Spinal cord (tissue), 10 donors: ENCODE measurements around the gene POLR2B. TPM values are rescaled to one million over a fixed set of nuclear protein-coding genes. Genes with fewer than 3 reads are reported as not detected.
"Not testable (repeated sequence)": the region's sequence is repeated elsewhere in the genome, so short reads cannot be mapped to it uniquely, and the experiment has no call there.

Experiments used
- DNase-seq, 6 donors: peaks; one replicate each; pipeline versions ENCODE4 v3.0.0 to v3.0.0-alpha.2; 2013 to 2015; ENCODE audit warnings: low spot score in 6 of 6, low read depth in 4 of 6
- H3K27ac ChIP-seq: one replicate; pipeline ENCODE4 v1.5.1; 2013; ENCODE audit warnings: low read depth, low read length, control low read depth
- H3K27me3 ChIP-seq: one replicate; pipeline ENCODE4 v1.6.1; 2013; ENCODE audit warnings: low read length; ENCODE audit not compliant: control insufficient read depth, insufficient read depth
- H3K36me3 ChIP-seq: one replicate; pipeline ENCODE4 v1.6.1; 2013; ENCODE audit warnings: low read length; ENCODE audit not compliant: control insufficient read depth, insufficient read depth
- H3K4me1 ChIP-seq: one replicate; pipeline ENCODE4 v1.6.1; 2013; ENCODE audit warnings: low read length; ENCODE audit not compliant: control insufficient read depth, insufficient read depth
- H3K4me3 ChIP-seq: one replicate; pipeline ENCODE4 v1.5.1; 2013; ENCODE audit warnings: low read depth, low read length, control low read depth
- H3K9me3 ChIP-seq: one replicate; pipeline ENCODE4 v1.6.1; 2013; ENCODE audit warnings: low read length; ENCODE audit not compliant: control insufficient read depth, insufficient read depth
- WGBS: methylation state at CpG from one replicate; pipeline ENCODE4 v1.1.5; 2013; ENCODE audit warnings: missing lambda C conversion rate; ENCODE audit not compliant: insufficient coverage; 5-methylcytosine and 5-hydroxymethylcytosine counted together
- long read RNA-seq, 4 donors: transcript quantifications; one replicate each; lab custom pipeline, GENCODE V29; 2026
- polyA plus RNA-seq, 2 donors: library from polyadenylated mRNA; unstranded; fragments of 120-200 nt; gene quantifications; one replicate each; pipeline ENCODE4 v1.2.1, GENCODE V29; 2013; ENCODE audit not compliant: insufficient read length in 2 of 2
- total RNA-seq, 2 donors: library from RNA; depleted of rRNA in 1 of 2; stranded (reverse); fragments of 120-200 nt in 1 of 2; fragments of >200 nt in 1 of 2; gene quantifications; one replicate each; pipeline versions ENCODE4 v1.2.3 to v1.2.4, GENCODE V29; 2013 to 2014
- donor health status: healthy.

POLR2B gene
- 100 to 1,000 TPM; 108 to 126 TPM for total RNA-seq
- 10 to 100 TPM; 88.5 to 91.1 TPM for polyA plus RNA-seq
- long read RNA-seq, donor 1, transcript POLR2B-201 (25 exons, 3,748 nt) = major isoform, 5 of 15 reads
- long read RNA-seq, donor 1, partial matches to known transcripts = 10 of 15 reads
- long read RNA-seq, donor 1, other reads (novel, unspliced or antisense) = 0 of 15 reads
- long read RNA-seq, donor 2, partial matches to known transcripts = 83 of 291 reads
- long read RNA-seq, donor 2, other reads (novel, unspliced or antisense) = 204 of 291 reads
- long read RNA-seq, donor 3, partial matches to known transcripts = 0 of 4 reads
- long read RNA-seq, donor 3, other reads (novel, unspliced or antisense) = 0 of 4 reads
- long read RNA-seq, donor 4, transcript POLR2B-201 (25 exons, 3,748 nt) = major isoform, 11 of 3,250 reads
- long read RNA-seq, donor 4, partial matches to known transcripts = 2,966 of 3,250 reads
- long read RNA-seq, donor 4, other reads (novel, unspliced or antisense) = 273 of 3,250 reads

DNA sequence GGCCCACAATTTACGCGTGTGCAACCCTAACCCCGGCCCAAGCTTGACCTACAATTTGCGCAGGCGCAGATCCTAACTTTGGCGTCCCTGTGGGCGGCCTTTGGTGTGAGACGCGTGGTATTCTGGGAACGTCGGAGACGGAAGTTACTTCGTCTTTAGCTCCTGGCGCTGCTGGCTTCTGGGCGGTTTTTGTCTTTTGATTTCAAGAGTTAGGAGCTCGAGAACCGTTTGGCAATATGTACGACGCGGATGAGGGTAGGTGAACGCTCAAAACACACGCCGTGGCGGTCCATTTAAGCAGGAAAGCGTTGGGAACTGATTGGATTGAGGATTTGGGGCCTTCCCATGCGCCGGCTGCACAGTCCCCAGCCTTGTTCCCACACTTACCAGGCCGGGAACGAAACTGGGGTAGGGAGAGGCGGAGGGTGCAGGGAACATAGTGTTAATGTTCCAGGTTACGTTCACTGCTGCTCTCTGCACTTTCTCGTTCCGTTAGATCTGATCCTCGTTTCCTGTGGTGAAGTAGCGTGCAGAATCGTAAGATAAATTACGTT lies at the start of gene POLR2B:
TSS of gene POLR2B (plus strand) at position 147 of the 554 bp plus-strand sequence. CDS start at position 237, 90 bp downstream.
- Histone ChIP-seq H3K27ac (peak within 1 kb of the TSS; percentile 92), H3K36me3 (peaks cover 13% of the 10 kb centered on the region), H3K9me3 (no peaks in the 10 kb centered on the region), H3K4me1 (peaks cover 44% of the 10 kb centered on the region), H3K4me3 (peak within 1 kb of the TSS; percentile 98), H3K27me3 (no peaks in the 10 kb centered on the region)
- DNase-seq = peak; percentile 88 to 98 (median 91)
- WGBS = 0% methylated on average over 28 of the region's 37 CpGs

DNA sequence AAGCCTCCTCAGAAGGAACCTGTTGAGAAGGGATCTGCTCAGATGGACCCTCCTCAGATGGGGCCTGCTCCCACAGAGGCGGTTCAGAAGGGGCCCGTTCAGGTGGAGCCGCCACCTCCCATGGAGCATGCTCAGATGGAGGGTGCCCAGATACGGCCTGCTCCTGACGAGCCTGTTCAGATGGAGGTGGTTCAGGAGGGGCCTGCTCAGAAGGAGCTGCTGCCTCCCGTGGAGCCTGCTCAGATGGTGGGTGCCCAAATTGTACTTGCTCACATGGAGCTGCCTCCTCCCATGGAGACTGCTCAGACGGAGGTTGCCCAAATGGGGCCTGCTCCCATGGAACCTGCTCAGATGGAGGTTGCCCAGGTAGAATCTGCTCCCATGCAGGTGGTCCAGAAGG lies 48.1 kb upstream of the POLR2B start:
- Histone ChIP-seq H3K4me3 (no peak overlapping the region), H3K9me3 (no peaks in the 10 kb centered on the region), H3K27ac (no peak overlapping the region), H3K36me3 (peaks cover 13% of the 10 kb centered on the region), H3K27me3 (no peaks in the 10 kb centered on the region), H3K4me1 (no peaks in the 10 kb centered on the region)
- 89% methylated on average over 7 of the region's 7 CpGs for WGBS
- no peak for DNase-seq

DNA sequence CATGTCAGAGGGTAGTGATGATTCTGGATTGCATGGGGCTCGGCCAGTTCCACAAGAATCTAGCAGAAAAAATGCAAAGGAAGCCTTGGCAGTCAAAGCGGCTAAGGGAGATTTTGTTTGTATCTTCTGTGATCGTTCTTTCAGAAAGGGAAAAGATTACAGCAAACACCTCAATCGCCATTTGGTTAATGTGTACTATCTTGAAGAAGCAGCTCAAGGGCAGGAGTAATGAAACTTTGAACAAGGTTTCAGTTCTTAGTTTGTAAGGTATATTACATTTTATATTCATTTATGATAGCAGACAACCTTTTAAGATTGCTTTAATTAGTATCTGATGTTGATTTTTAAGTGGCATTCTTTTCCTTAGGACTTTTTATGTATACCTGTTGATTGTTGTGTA lies 46.8 kb upstream of the POLR2B start:
- Histone ChIP-seq H3K9me3 (no peaks in the 10 kb centered on the region), H3K4me3 (no peak overlapping the region), H3K4me1 (no peaks in the 10 kb centered on the region), H3K36me3 (peaks cover 18% of the 10 kb centered on the region), H3K27me3 (no peaks in the 10 kb centered on the region), H3K27ac (no peak overlapping the region)
- DNase-seq = no peak
- 95% methylated on average over 3 of the region's 4 CpGs for WGBS

DNA sequence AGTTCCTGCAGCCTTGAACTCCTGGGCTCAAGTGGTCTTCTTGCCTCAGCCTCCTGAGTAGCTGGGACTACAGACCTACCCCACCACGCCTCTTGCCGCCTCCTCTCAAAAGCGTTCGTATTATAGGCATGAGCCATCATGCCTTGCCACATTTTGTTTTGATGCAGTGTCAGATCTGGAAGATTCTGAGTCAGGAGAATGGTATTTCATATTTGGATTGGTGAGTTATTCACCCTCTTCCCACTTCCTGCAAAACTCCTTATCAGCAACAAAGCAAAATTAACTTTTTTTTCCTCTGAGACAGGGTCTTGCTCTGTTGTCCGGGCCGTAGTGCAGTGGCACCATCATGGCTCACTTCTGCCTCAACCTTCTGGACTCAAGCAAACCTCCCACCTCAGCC lies 41.4 kb upstream of the POLR2B start:
- DNase-seq = no peak
- Histone ChIP-seq H3K4me3 (no peak overlapping the region), H3K27ac (no peak overlapping the region), H3K36me3 (peaks cover 15% of the 10 kb centered on the region), H3K4me1 (no peaks in the 10 kb centered on the region), H3K27me3 (no peaks in the 10 kb centered on the region), H3K9me3 (no peaks in the 10 kb centered on the region)
- 97% methylated on average over 6 of the region's 6 CpGs for WGBS

DNA sequence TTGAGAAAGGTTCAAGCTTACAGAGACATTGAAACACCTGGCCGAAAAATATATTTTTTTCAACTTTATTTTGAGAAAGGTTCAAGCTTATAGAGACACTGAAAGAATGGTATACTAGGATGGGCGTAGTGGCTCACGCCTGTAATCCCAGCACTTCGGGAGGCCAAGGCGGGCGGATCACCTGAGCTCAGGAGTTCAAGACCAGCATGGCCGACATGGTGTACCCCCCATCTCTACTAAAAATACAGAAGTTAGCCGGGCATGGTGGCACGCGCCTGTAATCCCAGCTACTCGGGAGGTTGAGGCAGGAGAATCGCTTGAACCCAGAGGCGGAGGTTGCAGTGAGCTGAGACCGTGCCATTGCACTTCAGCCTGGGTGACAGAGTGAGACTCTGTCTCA lies 38.9 kb upstream of the POLR2B start:
- not testable (repeated sequence) for H3K27me3 ChIP-seq, DNase-seq, H3K9me3 ChIP-seq, H3K27ac ChIP-seq, H3K4me1 ChIP-seq, H3K4me3 ChIP-seq
- H3K36me3 ChIP-seq = peaks cover 15% of the 10 kb centered on the region
- 100% methylated on average over 2 of the region's 14 CpGs for WGBS

DNA sequence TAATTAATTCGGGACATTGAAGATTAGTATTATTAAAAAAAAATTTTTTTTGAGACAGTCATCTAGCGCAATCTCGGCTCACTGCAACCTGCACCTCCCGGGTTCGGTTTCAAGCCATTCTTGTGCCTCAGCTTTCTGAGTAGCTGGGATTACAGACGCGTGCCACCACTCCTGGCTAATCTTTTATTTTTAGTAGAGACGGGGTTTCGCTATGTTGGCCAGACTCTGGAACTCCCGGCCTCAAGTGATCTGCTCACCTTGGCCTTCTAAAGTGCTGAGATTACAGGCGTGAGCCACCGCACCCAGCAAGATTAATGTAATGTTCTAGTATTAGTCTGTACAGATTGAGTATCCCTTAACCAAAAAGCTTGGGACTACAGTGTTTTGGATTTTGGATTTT lies 38.3 kb upstream of the POLR2B start:
- Histone ChIP-seq H3K4me3 (no peak overlapping the region), H3K36me3 (peaks cover 15% of the 10 kb centered on the region), H3K27ac (no peak overlapping the region), H3K27me3 (no peaks in the 10 kb centered on the region), H3K4me1 (no peaks in the 10 kb centered on the region), H3K9me3 (no peaks in the 10 kb centered on the region)
- no peak for DNase-seq
- 95% methylated on average over 7 of the region's 12 CpGs for WGBS

DNA sequence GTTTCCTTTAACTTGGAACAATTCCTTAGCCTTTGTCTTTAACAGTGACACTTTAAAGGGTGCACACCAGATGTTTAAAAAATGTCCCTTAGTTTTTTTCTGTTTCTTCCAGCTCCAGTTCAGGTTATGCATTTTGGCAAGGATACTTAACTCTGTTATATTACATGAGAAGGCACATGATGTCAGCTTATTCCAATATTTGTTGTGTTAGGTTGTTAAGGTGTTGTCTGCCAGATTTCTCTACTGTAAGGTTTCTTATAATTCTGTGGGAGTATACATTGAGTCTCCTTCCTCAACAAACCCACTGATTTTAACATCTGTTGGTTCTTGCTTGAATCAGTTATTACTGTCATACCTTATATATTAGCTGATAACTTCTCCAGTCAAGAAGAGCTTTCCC lies 37.7 kb upstream of the POLR2B start:
- no peak for DNase-seq

DNA sequence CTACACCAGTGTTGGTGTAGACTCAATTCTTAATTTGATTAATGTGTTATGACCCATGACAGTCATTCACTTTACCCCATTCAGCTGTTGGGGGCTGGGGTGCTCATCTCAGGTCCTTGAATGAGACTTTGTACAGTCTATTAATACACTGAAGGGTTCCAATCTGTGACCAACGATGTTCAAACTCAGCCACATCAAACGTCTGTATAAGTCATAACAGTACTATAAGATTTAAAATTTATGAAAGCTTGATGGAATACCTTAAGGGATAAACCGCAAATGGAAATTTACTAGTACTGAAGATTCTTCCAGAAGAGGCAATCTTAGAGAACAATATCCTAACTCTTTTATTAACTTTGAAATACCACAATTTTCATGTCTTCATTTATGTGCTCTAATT lies 37.3 kb upstream of the POLR2B start:
- no peak overlapping the region for H3K27ac ChIP-seq
- no peak for DNase-seq
- peaks cover 15% of the 10 kb centered on the region for H3K36me3 ChIP-seq
- no CpG with 5 or more reads among the region's 3 CpGs for WGBS
- H3K4me1 ChIP-seq = no peaks in the 10 kb centered on the region
- no peaks in the 10 kb centered on the region for H3K9me3 ChIP-seq
- no peak overlapping the region for H3K4me3 ChIP-seq
- no peaks in the 10 kb centered on the region for H3K27me3 ChIP-seq

More for the DNA sequence above, 37.7 kb upstream of the POLR2B start:
- Histone ChIP-seq H3K9me3 (no peaks in the 10 kb centered on the region), H3K36me3 (peaks cover 15% of the 10 kb centered on the region), H3K4me3 (no peak overlapping the region), H3K27ac (no peak overlapping the region), H3K27me3 (no peaks in the 10 kb centered on the region), H3K4me1 (no peaks in the 10 kb centered on the region)

DNA sequence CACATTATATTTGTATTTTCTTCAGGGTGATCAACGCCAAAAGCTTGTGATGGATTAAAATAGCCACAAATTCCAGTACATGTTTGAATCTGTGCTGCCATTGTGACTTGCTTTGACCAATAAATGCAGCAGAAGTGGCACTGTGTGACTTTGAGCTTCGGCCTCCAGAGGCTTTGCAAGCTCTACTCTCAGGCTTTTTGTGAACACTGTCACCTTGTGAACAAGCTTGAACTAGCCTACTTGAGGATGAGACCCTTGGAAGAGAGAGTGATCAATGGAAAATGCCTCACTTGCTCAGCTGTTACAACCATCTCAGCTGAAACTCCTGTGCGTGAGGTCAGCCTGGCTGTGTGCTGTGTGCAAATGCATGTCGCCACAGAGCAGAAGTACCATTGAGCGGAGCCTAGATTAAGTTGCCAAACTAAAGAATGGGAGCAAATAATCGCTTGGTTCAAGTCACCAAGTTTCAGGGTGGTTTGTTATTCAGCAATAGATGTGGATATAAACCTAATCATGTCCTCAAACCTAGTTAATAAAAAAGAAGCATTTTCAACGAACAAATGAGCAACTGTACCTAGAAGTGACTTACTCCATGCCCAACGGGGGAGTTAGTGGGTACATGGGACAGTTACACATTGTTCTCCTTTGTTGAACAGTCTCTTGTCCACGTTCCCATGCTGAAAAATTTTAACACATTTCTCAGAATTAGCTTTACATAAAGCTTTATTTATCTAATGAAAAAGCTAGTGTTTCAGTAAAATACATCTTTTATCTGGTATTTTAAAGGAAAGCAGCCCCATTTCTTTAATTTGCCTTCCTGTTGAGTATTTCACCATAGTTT lies 24.8 kb upstream of the POLR2B start:
- no peaks in the 10 kb centered on the region for H3K9me3 ChIP-seq
- WGBS = 93% methylated on average over 4 of the region's 9 CpGs
- H3K36me3 ChIP-seq = no peaks in the 10 kb centered on the region
- H3K27me3 ChIP-seq = no peaks in the 10 kb centered on the region
- H3K4me3 ChIP-seq = no peak overlapping the region
- no peaks in the 10 kb centered on the region for H3K4me1 ChIP-seq
- no peak overlapping the region for H3K27ac ChIP-seq
- peak in 1 of 6 donors; percentile 8 for DNase-seq
